H9 (cell line): Measurements from ENCODE around the gene USP20. TPM values are rescaled to one million over a fixed set of nuclear protein-coding genes. Genes with fewer than 3 reads are reported as not detected.

Experiments
- DNase-seq: peaks from one replicate; pipeline ENCODE4 v3.0.0-alpha.2; 2017
- H2AFZ ChIP-seq: one replicate; pipeline ENCODE4 v1.6.1; 2013; ENCODE audit warnings: mild to moderate bottlenecking, low read length, control low read depth, moderate library complexity
- H2AK5ac ChIP-seq: 2 replicates; pipeline ENCODE4 v1.6.1; 2013; ENCODE audit warnings: low read length, control low read depth, mixed read lengths; ENCODE audit not compliant: insufficient read length
- H2BK120ac ChIP-seq: one replicate; pipeline ENCODE4 v1.6.1; 2013; ENCODE audit warnings: low read depth, mild to moderate bottlenecking, low read length, control low read depth, inconsistent platforms; ENCODE audit not compliant: poor library complexity, severe bottlenecking
- H2BK12ac ChIP-seq: 2 replicates; pipeline ENCODE4 v1.6.1; 2013; ENCODE audit warnings: low read length, control low read depth, mixed read lengths, low read depth; ENCODE audit not compliant: insufficient read length
- H2BK15ac ChIP-seq: 2 replicates; pipeline ENCODE4 v1.6.1; 2013; ENCODE audit warnings: low read depth, low read length, control low read depth
- H2BK20ac ChIP-seq: one replicate; pipeline ENCODE4 v1.6.1; 2013; ENCODE audit warnings: low read depth, mild to moderate bottlenecking, low read length, control low read depth, inconsistent platforms; ENCODE audit not compliant: poor library complexity, severe bottlenecking
- H2BK5ac ChIP-seq: 2 replicates; pipeline ENCODE4 v1.6.1; 2013; ENCODE audit warnings: low read length, control low read depth, mixed read lengths; ENCODE audit not compliant: insufficient read length
- H3K14ac ChIP-seq: 2 replicates; pipeline ENCODE4 v1.6.1; 2013; ENCODE audit warnings: low read length, control low read depth; ENCODE audit not compliant: insufficient read depth
- H3K18ac ChIP-seq: 2 replicates; pipeline ENCODE4 v1.6.1; 2013; ENCODE audit warnings: low read depth, mild to moderate bottlenecking, mixed read lengths, low read length, control low read depth; ENCODE audit not compliant: insufficient read length
- H3K23ac ChIP-seq: 2 replicates; pipeline ENCODE4 v1.6.1; 2013; ENCODE audit warnings: low read length, control low read depth, mixed read lengths, low read depth; ENCODE audit not compliant: insufficient read length
- H3K23me2 ChIP-seq: 2 replicates; pipeline ENCODE4 v1.6.1; 2013; ENCODE audit warnings: low read depth, mild to moderate bottlenecking, mixed read lengths, low read length, control low read depth; ENCODE audit not compliant: insufficient read length, poor library complexity, severe bottlenecking
- H3K27ac ChIP-seq: 2 replicates; pipeline ENCODE4 v1.5.1; 2013; ENCODE audit warnings: low read length, control low read depth, mixed read lengths, low read depth; ENCODE audit not compliant: insufficient read length
- H3K27me3 ChIP-seq: 2 replicates; pipeline ENCODE4 v1.6.1; 2013; ENCODE audit warnings: low read length, control low read depth, inconsistent platforms; ENCODE audit not compliant: insufficient read depth
- H3K4ac ChIP-seq: 2 replicates; pipeline ENCODE4 v1.6.1; 2013; ENCODE audit warnings: low read depth, mild to moderate bottlenecking, control low read depth, inconsistent platforms, low read length, moderate library complexity
- H3K4me1 ChIP-seq: 2 replicates; pipeline ENCODE4 v1.6.1; 2013; ENCODE audit warnings: low read length, control low read depth, inconsistent platforms; ENCODE audit not compliant: insufficient read depth
- H3K4me2 ChIP-seq: 2 replicates; pipeline ENCODE4 v1.6.1; 2013; ENCODE audit warnings: low read length, control low read depth, mixed read lengths; ENCODE audit not compliant: insufficient read length, insufficient read depth
- H3K56ac ChIP-seq: 2 replicates; pipeline ENCODE4 v1.6.1; 2013; ENCODE audit warnings: low read depth, mild to moderate bottlenecking, mixed read lengths, low read length, control low read depth; ENCODE audit not compliant: insufficient read length
- H3K79me1 ChIP-seq: 2 replicates; pipeline ENCODE4 v1.6.1; 2013; ENCODE audit warnings: low read depth, mild to moderate bottlenecking, moderate library complexity, low read length, control low read depth, inconsistent platforms; ENCODE audit not compliant: insufficient read depth, poor library complexity, severe bottlenecking
- H3K79me2 ChIP-seq: 2 replicates; pipeline ENCODE4 v1.6.1; 2013; ENCODE audit warnings: low read length, control low read depth, inconsistent platforms; ENCODE audit not compliant: insufficient read depth
- H3K9ac ChIP-seq: 2 replicates; pipeline ENCODE4 v1.6.1; 2013; ENCODE audit warnings: low read length, control low read depth, mixed read lengths; ENCODE audit not compliant: insufficient read length; ENCODE audit errors: extremely low read depth
- H3K9me3 ChIP-seq: one replicate; pipeline ENCODE4 v1.6.1; 2013; ENCODE audit warnings: low read depth, low read length, inconsistent platforms; ENCODE audit not compliant: control insufficient read depth
- H3T11ph ChIP-seq: one replicate; pipeline ENCODE4 v1.6.1; 2013; ENCODE audit warnings: mild to moderate bottlenecking, low read length, control low read depth, inconsistent platforms
- H4K20me1 ChIP-seq: one replicate; pipeline ENCODE4 v1.6.1; 2013; ENCODE audit not compliant: control insufficient read depth, insufficient read length, insufficient read depth
- H4K5ac ChIP-seq: 2 replicates; pipeline ENCODE4 v1.6.1; 2013; ENCODE audit warnings: low read depth, mild to moderate bottlenecking, mixed read lengths, low read length, control low read depth; ENCODE audit not compliant: insufficient read length
- H4K8ac ChIP-seq: replicated peaks from 2 replicates; pipeline ENCODE4 v1.6.1; 2013; ENCODE audit warnings: low read length, control low read depth, mixed read lengths, low read depth; ENCODE audit not compliant: insufficient read length
- H4K91ac ChIP-seq: 2 replicates; pipeline ENCODE4 v1.6.1; 2013; ENCODE audit warnings: low read depth, mild to moderate bottlenecking, moderate library complexity, mixed read lengths, low read length, control low read depth; ENCODE audit not compliant: insufficient read length
- H3K27ac Mint-ChIP-seq, 3 experiments: 2 replicates in 2 of 3; 3 replicates in 1 of 3; pipeline ENCODE4 v1.8.0; 2020 to 2021; ENCODE audit warnings: mixed read lengths in 3 of 3, mild to moderate bottlenecking in 1 of 3, moderate library complexity in 1 of 3
- H3K27me3 Mint-ChIP-seq: 2 replicates; pipeline ENCODE4 v1.8.0; 2021; ENCODE audit warnings: low read depth, mild to moderate bottlenecking, moderate library complexity, mixed read lengths
- H3K36me3 Mint-ChIP-seq, 3 experiments: 2 replicates in 2 of 3; 3 replicates in 1 of 3; pipeline ENCODE4 v1.8.0; 2020 to 2021; ENCODE audit warnings: low read depth in 3 of 3, mixed read lengths in 3 of 3; ENCODE audit not compliant: insufficient read depth in 1 of 3
- H3K4me1 Mint-ChIP-seq, 2 experiments: 2 replicates each; pipeline ENCODE4 v1.8.0; 2020; ENCODE audit warnings: mixed read lengths in 2 of 2
- H3K4me3 Mint-ChIP-seq, 2 experiments: 2 replicates in 1 of 2; 3 replicates in 1 of 2; pipeline ENCODE4 v1.8.0; 2020 to 2021; ENCODE audit warnings: mild to moderate bottlenecking in 2 of 2, mixed read lengths in 2 of 2, moderate library complexity in 1 of 2
- H3K9me3 Mint-ChIP-seq, 2 experiments: 2 replicates in 1 of 2; 3 replicates in 1 of 2; pipeline ENCODE4 v1.8.0; 2020; ENCODE audit warnings: mild to moderate bottlenecking in 2 of 2, mixed read lengths in 2 of 2, moderate library complexity in 1 of 2
- WGBS: extraction: QIAGEN DNeasy Blood & Tissue Kit; methylation state at CpG from one replicate; pipeline ENCODE4 v1.1.7; 2013; ENCODE audit warnings: missing lambda C conversion rate, low lambda C conversion rate, mixed read lengths; ENCODE audit not compliant: insufficient read length; ENCODE audit errors: extremely low coverage; 5-methylcytosine and 5-hydroxymethylcytosine counted together
- total RNA-seq: library from RNA; stranded (reverse); gene quantifications from 2 replicates; pipeline ENCODE4 v1.2.1, GENCODE V29; 2021
- TF ChIP-seq, protein P1 (sequence below): fragments of 200-600 bp; sonication (generic); conservative IDR thresholded peaks from 3 replicates; pipeline ENCODE4 v1.8.0; 2021; ENCODE audit warnings: antibody characterized with exemption, mild to moderate bottlenecking

The USP20 gene
- total RNA-seq, 1 experiment from 2014 or later, result 20.9 TPM

- H3K27ac Mint-ChIP-seq, result peak overlapping the region in 2 of 3 experiments; percentile 12 to 43; a peak in 2 of 7 replicates
Observed at GRCh38 chr9:129923589-129923988, 88.3 kb downstream of the USP20 start.

More at GRCh38 chr9:129923589-129923988, 88.3 kb downstream of the USP20 start:
- no peak overlapping the region for H2BK5ac ChIP-seq
- H3T11ph ChIP-seq, result no peak overlapping the region
- no peak overlapping the region for H3K56ac ChIP-seq
- H4K91ac ChIP-seq, result no peak overlapping the region
- H3K4me1 ChIP-seq, result no peaks in the 10 kb centered on the region
- no peak overlapping the region for H2BK12ac ChIP-seq
- H3K27ac ChIP-seq, result no peak overlapping the region
- Mint-ChIP-seq H3K36me3 (peaks cover 9 to 27% (median 12%) of the 10 kb centered on the region in 3 experiments; a peak in 6 of 7 replicates), H3K9me3 (no peaks in the 10 kb centered on the region), H3K4me3 (no peak overlapping the region), H3K27me3 (no peaks in the 10 kb centered on the region), H3K4me1 (peaks cover 0 to 6% of the 10 kb centered on the region in 2 experiments; a peak in 2 of 4 replicates)
- DNase-seq, result no peak
- no peaks in the 10 kb centered on the region for H3K79me1 ChIP-seq
- H3K79me2 ChIP-seq, result no peaks in the 10 kb centered on the region
- no peak overlapping the region for H2BK20ac ChIP-seq
- H2AK5ac ChIP-seq, result no peak overlapping the region
- H3K23ac ChIP-seq, result no peak overlapping the region
- H4K20me1 ChIP-seq, result no peaks in the 10 kb centered on the region
- no peaks in the 10 kb centered on the region for H3K23me2 ChIP-seq
- TF ChIP-seq, protein P1, sequence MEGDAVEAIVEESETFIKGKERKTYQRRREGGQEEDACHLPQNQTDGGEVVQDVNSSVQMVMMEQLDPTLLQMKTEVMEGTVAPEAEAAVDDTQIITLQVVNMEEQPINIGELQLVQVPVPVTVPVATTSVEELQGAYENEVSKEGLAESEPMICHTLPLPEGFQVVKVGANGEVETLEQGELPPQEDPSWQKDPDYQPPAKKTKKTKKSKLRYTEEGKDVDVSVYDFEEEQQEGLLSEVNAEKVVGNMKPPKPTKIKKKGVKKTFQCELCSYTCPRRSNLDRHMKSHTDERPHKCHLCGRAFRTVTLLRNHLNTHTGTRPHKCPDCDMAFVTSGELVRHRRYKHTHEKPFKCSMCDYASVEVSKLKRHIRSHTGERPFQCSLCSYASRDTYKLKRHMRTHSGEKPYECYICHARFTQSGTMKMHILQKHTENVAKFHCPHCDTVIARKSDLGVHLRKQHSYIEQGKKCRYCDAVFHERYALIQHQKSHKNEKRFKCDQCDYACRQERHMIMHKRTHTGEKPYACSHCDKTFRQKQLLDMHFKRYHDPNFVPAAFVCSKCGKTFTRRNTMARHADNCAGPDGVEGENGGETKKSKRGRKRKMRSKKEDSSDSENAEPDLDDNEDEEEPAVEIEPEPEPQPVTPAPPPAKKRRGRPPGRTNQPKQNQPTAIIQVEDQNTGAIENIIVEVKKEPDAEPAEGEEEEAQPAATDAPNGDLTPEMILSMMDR, result no peak
- no peak overlapping the region for H3K14ac ChIP-seq
- H3K4ac ChIP-seq, result no peak overlapping the region
- no peaks in the 10 kb centered on the region for H3K9me3 ChIP-seq
- H3K9ac ChIP-seq, result no peak overlapping the region
- H3K4me2 ChIP-seq, result no peak overlapping the region
- H2BK15ac ChIP-seq, result no peak overlapping the region
- H4K5ac ChIP-seq, result no peak overlapping the region
- H2AFZ ChIP-seq, result no peak overlapping the region
- H2BK120ac ChIP-seq, result no peak overlapping the region
- H3K18ac ChIP-seq, result no peak overlapping the region
- no peaks in the 10 kb centered on the region for H3K27me3 ChIP-seq
- no CpG with 5 or more reads among the region's 6 CpGs for WGBS
- no peak overlapping the region for H4K8ac ChIP-seq
